HEK293 (cell line): ENCODE measurements around the gene PDSS1.
"Not testable (repeated sequence)": the region's sequence is repeated elsewhere in the genome, so short reads cannot be mapped to it uniquely, and the experiment has no call there.

Source experiments
- TRIM28 ChIP-seq: IDR thresholded peaks from 2 replicates; pipeline ENCODE4 v1.6.1; 2011; ENCODE audit warnings: low read length, control low read depth, borderline replicate concordance
- ZFP69B ChIP-seq: fragments of 450-650 bp; formaldehyde crosslinking; IDR thresholded peaks from 2 replicates; pipeline ENCODE4 v1.5.1; 2016; ENCODE audit warnings: missing biosample characterization, missing genetic modification characterization
- TF ChIP-seq, protein P1 (sequence below): fragments of 450-650 bp; formaldehyde crosslinking; conservative IDR thresholded peaks from 2 replicates; pipeline ENCODE4 v1.5.1; 2016; ENCODE audit warnings: low read depth, missing biosample characterization, missing genetic modification characterization

DNA sequence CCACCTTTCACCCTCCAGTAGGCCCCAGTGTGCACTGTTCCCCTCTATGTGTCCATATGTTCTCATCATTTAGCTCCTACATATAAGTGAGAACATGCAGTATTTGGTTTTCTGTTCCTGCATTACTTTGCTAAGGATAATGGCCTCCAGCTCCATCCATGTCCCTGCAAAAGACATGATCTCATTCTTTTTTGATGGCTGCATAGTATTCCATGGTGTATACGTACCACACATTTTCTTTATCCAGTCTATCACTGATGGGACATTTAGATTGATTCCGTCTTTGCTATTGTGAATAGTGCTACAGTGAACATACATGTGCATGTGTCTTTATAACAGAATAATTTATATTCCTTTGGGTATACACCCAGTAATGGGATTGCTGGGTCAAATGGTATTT, 92.3 kb downstream of the PDSS1 start:
- not testable (repeated sequence) for TF ChIP-seq TRIM28; ZFP69B (tag by site-specific recombination)
- TF ChIP-seq, protein P1, sequence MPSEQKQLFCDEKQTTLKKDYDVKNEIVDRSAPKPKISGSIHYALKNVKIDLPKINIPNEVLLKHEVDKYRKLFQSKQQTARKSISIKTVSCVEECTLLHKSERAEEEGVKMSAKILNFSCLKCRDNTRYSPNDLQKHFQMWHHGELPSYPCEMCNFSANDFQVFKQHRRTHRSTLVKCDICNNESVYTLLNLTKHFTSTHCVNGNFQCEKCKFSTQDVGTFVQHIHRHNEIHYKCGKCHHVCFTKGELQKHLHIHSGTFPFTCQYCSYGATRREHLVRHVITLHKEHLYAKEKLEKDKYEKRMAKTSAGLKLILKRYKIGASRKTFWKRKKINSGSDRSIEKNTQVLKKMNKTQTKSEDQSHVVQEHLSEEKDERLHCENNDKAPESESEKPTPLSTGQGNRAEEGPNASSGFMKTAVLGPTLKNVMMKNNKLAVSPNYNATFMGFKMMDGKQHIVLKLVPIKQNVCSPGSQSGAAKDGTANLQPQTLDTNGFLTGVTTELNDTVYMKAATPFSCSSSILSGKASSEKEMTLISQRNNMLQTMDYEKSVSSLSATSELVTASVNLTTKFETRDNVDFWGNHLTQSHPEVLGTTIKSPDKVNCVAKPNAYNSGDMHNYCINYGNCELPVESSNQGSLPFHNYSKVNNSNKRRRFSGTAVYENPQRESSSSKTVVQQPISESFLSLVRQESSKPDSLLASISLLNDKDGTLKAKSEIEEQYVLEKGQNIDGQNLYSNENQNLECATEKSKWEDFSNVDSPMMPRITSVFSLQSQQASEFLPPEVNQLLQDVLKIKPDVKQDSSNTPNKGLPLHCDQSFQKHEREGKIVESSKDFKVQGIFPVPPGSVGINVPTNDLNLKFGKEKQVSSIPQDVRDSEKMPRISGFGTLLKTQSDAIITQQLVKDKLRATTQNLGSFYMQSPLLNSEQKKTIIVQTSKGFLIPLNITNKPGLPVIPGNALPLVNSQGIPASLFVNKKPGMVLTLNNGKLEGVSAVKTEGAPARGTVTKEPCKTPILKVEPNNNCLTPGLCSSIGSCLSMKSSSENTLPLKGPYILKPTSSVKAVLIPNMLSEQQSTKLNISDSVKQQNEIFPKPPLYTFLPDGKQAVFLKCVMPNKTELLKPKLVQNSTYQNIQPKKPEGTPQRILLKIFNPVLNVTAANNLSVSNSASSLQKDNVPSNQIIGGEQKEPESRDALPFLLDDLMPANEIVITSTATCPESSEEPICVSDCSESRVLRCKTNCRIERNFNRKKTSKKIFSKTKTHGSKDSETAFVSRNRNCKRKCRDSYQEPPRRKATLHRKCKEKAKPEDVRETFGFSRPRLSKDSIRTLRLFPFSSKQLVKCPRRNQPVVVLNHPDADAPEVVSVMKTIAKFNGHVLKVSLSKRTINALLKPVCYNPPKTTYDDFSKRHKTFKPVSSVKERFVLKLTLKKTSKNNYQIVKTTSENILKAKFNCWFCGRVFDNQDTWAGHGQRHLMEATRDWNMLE (tag by site-specific recombination) = not testable (repeated sequence)
